Frontal cortex (tissue), 4 donors: ENCODE results near the gene NPTX1. TPM values are rescaled to one million over a fixed set of nuclear protein-coding genes. Genes with fewer than 3 reads are reported as not detected.

Experiments
- DNase-seq, 2 donors: peaks; one replicate each; pipeline ENCODE4 v3.0.0; 2012; ENCODE audit warnings: low spot score in 2 of 2
- FAIRE-seq: peaks from 2 replicates; lab custom pipeline; 2012; peaks lifted over from hg19 to GRCh38; lab: Jason Lieb, UNC
- total RNA-seq: library from RNA; depleted of rRNA; stranded (reverse); fragments of >200 nt; gene quantifications from one replicate; pipeline ENCODE4 v1.2.3, GENCODE V29; 2014
- donor health status: control.
- donor health status: control.
- donor health status: control.

The NPTX1 gene
- total RNA-seq, 1 donor from 2014 or later, result 6.1 TPM

DNA sequence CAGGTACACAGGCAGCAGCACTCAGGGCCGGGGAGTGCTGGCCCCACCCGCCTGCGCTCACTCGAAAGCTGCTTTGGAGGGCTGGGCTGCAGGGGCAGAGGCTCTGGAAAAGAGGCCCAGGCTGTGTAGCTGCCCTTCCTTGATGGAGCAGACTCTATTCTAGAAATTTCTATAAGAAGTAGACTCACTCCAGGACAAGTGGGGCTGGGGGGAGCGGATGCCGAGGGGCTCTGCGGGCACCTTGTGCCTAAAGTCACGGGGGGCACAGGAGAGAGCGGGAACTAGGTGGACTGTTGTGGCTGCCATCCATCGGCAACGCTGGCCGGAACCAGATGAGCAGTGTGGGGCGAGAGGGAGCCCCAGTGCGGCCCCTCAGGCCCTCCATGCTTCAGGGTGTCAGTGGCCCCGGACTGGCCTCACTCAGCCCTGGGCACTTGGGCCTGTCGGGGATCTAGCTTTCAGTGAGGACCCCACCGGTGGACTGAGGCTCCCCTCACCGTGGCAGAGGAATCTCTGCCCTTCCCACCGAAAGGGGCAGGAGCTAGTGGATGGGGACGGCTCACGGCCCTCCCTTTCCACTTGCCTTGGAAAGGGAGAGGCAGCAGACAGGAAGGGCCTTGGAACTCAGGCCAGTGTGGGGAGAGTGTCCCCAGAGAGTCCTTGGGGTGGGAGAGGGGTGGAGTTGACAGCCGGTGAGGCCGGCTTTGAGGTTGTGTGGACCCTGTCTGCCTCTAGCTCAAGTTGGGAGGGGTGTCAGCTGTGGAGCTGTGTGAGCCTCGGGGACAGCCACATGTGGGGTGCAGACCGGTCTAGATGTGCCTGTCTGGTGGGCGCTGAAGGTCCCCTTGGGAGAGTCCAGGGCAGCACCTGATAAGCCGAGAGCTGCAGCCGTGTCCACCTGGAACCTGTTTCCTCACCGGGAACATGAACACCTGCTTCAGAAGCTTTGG is 44.9 kb downstream of the NPTX1 start:
- DNase-seq (no peak), FAIRE-seq (no peak)

DNA sequence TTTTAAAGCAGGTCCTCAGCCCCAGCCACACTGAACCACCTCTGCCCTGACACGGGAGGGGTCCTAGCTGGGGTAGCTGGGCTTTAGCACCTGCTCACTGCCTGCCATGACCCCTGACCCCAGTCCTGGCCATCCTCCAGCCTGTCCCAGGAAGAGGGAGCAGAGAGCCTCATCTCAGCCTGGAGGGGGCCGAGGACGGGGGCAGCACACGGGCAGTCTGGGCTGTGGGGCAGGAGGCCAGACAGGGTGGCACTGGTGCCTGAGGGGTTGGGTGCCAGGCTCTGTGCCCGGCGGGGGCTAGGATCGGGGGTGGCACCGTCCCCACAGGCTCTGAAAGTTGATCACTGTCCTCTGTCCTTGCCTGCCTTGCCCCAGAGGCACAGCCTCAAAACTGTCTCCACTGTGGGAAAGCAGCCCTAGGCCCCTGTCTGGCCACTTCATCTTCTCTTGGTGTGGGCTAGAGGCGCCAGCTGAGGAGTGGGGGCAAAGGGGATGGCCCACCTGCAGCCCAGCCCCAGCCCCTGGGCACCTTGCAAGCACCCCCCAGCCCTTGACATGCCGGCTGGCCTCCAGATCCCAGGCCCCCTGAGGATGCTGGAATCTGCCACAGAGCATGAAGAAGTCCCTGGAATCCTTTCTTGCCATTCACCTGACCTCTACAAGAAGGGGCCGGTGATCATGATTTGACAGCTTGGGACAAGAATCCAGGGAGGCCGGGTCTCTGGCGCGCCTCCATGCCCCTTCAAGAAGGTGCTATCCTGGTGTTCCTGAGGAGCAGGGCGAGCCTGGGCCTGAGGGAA is 45.8 kb downstream of the NPTX1 start:
- FAIRE-seq, result no peak
- DNase-seq, result no peak

DNA sequence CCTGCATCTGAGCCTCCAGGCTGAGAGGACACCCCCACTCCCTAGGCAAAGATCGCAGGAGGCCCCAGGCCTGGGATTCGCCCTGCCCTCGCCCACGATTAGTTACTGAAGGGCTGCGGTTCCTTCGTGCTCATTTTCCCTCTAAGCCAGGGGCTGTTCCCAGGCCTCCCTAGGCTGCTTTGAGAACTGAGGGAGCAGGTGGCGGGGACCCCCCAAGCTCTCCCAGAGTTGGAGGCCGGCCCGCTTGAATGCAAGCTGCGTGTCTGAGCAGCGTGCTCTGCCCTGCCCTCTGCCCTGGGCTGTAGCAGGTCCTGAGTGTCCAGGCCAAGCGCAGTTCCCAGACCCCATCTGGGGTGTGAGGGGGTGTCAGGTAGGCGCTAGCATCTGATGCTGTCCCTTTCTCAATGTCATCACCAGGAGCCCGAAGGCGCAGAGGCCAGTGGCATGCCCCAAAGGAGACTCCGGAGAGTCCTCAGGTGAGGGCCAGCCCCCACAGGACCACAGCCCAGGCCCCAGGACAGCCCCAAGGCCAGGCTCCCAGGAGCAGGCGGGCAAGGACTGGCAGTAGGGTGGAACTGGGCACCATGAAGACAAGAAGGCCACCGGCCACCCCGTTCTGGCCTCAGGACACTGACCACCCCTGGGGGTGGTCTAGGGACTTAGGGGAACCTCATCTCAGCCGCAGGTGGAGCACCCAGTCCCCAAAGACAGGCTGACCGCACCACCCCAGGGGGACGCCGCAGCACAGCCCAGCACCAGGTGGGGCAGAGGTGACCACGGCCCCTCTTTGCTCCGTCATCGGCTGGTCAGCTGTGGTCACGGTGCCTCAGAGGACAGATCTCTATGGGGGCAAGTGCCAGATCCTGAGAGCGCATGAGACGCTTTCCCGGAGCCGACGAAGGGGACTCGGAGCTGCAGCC is 46.8 kb downstream of the NPTX1 start:
- no peak for FAIRE-seq
- no peak for DNase-seq

DNA sequence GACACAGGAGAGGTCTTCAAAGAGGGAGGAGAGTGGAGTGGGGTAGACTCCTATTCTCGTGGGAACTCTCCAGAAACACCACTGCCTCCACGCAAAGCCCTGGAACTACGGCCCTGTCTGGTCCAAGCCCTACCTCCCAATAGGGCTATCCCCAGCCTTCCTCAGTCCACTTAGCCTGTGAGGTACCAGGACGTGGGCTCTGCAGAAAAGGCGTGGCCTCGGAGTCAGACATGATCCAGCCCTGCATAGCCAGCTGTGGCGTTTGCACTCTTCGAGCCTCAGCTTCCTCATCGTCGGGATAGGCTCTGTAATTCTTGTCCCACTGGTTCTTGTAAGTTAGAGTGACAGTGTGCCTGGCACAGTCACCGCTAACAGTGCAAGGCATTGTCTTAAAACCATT is 47.6 kb downstream of the NPTX1 start:
- FAIRE-seq, result no peak
- no peak for DNase-seq

DNA sequence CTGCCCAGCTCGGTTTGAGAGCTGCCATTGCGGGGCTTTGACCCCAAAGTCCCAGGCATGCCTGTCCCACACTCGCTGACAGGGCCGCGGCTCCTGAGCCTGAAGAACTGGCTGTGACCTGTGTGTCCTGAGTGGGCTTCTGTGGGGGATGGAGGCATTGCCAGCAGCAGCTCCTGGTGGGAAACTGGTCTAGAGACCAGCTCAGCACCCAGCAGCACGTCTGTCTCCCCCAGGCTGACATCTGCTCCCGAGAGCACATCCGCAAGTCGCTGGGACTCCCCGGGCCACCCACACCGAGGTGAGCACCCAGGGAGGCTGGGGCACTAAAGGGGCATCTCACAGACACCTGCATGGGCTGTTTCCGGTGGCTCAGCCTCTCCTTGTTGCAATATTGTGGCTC is 48.0 kb downstream of the NPTX1 start:
- DNase-seq, result no peak
- no peak for FAIRE-seq

DNA sequence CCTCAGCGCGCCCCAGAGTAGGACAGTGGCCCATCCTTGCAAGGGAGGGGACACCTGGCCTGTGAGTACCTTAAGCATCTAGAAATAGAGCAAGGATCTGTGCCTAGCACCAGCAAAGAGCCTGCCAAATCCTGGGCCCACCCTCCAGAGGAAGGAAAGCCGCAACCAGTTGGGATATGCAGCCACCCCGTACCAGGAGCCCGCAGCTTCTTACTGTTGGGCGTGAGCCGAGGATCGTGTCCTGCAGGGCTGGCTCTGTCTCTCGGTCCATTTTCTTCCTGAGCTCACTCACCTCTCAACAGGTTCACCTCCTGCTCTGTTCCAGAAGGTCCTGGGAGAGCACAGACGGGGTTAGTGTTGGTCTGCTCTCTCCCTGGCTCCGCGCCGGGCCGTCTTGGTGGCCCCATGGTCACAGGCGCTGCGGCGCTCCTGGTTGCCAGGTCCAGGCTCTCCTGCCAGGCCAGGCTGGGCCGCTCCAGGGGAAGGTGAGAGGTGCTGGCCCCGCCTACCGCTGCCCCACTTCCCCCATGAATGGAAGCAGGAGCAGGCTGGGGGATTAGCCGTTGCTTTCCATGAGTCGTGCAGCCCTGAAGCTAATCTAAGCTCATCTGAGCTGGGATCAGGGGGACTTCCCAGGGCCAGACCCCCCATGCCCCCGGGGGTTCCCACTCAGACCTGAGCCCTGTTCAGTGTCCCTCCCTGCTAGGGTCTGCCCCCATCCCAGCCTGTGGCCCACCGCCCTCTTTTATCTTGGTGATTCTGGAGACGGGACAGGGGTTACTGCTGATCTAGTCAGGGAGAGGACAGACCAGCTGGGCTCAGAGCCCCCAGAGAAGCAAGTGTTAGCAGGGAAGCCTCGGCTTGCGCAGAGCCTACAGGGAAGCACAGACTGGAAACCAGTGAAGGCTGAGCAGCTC is 48.8 kb downstream of the NPTX1 start:
- FAIRE-seq (no peak), DNase-seq (no peak)

DNA sequence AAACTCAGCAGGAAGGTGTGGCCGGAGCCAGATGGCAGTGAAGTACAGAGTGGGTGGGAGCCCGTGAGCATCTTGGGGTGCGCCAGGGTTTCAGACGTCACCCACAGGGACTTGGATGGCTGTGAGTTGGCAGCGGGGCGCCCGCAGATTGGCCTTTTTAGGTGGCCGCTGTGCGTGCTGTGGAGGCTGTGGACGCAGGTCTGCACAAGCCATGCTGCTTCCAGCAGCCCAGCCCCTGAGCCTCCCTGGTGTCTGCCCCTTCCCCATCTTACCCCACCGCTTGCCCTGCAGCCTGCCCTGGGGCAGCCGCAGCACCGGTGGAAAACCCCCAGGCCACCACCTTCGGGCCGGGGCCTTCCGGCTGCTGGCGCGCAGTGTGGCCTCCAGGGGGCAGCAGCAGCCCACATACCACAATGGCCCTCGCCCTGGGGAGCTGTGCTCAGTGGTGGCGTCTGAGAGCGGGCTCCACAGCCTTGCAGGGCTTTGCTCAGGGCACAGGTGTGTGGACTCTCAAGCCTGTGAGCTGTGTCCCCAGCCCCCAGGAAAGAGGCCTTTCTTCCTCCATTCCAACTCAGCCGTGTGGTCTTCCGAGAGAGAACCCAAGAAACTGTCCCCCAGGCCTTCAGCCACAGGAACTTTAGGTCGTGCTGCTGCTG is 49.6 kb downstream of the NPTX1 start:
- no peak for FAIRE-seq

DNA sequence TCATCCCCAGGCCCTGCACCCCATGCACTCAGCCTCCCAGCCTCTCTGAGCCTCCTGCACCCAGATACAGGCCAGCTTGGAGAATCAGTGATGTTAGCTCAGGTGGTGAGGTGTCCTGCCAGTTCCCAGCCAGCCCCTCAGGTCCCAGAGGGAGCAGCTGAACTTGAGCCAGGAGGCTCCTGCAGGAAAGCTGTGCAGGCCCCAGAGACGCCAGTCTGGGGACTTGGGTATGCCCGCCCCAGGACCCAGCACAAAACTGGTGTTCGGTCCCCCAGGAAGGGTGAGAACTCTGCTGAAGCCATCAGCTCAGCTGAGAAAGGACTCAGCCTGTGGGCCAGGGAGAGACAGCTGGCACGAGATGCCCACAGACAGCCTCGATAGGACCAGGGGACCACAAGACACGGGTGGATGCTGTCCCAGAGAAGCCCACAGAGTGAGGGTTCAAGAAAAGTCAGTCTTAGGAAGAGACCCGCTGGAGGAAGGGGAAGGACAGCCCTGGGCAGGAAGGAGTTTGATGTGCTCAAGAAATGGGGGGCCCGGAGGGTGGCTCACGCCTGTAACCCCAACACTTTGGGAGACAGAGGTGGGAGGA is 50.5 kb downstream of the NPTX1 start:
- FAIRE-seq, result no peak
- DNase-seq, result no peak

More for the DNA sequence above, 49.6 kb downstream of the NPTX1 start:
- peak; percentile 86 to 95 for DNase-seq

DNA sequence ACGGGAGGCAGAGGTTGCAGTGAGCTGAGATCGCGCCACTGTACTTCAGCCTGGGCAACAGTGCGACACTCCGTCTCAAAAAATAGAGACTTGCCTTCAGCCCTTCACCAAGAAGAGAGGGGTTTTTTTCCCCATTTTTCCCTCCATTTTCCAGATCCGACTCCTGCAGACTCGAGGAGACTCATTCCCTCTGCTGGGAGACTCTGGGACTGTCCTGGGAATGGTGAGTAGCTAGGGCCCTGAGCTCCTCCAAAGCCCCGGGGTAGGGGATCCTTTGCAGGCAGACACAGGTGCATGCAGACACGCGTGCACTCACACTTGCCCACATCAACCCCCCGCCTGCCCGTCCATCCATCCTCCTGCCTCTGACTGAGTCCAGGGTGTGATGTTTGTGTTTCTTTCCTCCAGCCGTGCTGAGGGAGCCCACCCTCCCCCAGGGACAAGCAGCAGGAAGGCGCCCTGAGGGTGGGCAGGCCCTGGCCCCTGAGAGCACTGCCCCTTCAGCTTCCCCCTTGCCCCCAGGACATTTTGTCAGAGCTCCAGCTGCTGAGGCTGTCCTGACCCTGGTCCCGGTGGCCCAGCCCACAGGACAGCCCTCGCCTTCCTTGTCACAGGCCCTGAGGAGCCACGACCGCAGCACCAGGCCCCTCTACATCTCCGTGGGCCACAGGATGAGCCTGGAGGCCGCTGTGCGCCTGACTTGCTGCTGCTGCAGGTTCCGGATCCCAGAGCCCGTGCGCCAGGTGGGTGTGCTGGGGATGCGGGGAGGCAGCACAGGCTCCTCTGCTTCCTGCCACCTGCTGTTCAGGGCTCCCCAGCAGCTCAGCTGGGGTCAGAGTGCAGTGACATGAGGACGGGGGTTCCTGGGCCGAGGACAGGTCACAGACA is 51.3 kb downstream of the NPTX1 start:
- DNase-seq, result peak in 1 of 2 donors; percentile 24

DNA sequence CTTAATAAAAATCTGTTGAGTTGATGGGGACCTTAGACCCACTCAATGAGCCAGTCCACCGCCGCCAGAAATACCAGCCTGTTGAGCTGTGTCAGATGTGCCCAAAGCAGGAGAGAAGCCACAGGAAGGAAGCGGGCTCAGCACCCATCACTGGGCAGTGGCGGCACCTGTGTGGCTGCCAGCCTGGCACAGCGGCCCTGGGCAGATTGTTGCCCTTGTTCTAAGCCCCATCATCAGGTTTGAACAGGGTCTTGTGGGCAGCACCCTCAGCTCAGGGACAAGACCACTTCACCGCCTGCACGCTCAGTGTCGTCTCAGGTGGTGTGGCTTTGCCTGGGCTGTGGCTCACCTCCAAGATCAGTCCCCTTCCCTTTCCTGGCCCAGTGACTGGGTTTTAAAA is 52.1 kb downstream of the NPTX1 start:
- FAIRE-seq, result no peak
- peak in 1 of 2 donors; percentile 6 for DNase-seq

More for the DNA sequence above, 51.3 kb downstream of the NPTX1 start:
- no peak for FAIRE-seq

DNA sequence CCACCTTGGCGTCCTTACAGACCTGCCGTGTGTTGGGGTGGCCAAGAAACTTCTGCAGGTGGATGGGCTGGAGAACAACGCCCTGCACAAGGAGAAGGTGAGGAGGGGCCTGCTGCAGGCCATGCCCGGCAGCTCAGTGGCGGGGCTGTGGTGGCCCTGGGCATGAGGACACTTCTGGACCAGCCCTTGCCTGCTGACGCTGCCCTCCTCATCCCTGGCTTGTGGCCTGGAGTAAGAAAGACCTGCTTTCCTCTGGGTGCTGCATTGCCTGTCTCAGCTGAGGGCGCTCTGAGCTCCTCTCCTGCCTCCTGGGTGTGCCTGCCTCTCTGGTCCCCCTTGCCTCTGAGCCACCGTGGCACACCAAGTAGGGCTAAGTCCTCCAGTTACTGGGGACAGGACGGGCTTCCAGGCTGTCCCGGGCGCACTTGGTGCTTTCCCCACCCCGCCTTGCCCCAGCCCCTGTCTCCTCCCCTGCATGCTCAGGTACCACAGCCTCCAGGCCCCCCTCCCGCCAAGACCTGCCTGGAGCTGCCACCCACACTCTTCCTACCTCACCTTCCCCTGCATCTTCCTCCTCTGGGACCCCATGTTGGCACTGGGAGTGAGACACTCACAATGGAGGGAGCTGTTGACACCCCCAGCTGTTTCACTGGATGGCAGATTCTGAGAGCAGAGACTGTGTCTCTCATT is 52.7 kb downstream of the NPTX1 start:
- FAIRE-seq (no peak), DNase-seq (peak in 1 of 2 donors; percentile 26)

DNA sequence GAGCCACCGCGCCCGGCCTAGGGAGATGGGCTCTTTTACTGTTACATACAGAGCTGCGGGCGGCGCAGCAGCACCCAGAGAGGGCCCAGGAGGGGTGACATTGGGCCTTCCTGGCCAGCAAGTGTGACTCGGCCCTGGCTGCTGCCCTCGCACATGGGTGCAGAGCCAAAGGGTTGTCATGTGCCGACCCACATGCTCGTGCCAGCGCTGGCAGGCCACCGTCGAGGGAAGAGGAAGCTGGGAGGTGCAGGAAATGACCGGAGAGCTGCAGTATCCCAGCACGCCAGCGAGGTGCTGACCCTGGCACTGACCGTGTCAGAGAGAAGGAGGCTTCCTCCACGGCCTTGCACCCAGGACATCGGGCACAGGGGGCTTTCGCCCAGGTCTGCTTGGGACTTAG is 53.4 kb downstream of the NPTX1 start:
- FAIRE-seq, result no peak
- DNase-seq, result peak in 1 of 2 donors; percentile 16

DNA sequence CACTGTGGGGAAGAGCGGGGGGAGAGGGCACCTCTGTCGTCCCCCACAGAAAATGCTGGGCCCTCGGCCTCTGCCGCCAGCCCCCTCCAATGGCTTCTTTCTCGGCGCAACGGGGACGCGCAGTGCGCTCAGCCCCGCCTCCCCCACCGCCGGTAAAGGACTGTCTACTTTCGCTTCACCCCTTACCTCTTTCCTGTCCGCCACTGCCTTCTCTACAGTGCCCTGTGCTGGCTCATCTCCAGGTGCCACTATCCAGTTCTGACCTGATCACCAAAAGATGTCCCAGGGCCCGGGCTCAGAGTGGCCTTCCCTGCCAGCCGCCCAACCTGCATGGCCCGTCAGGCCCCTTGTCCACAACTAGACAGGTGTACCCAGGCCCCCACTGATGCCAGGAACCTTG is 54.1 kb downstream of the NPTX1 start:
- FAIRE-seq (no peak), DNase-seq (peak in 1 of 2 donors; percentile 10)

DNA sequence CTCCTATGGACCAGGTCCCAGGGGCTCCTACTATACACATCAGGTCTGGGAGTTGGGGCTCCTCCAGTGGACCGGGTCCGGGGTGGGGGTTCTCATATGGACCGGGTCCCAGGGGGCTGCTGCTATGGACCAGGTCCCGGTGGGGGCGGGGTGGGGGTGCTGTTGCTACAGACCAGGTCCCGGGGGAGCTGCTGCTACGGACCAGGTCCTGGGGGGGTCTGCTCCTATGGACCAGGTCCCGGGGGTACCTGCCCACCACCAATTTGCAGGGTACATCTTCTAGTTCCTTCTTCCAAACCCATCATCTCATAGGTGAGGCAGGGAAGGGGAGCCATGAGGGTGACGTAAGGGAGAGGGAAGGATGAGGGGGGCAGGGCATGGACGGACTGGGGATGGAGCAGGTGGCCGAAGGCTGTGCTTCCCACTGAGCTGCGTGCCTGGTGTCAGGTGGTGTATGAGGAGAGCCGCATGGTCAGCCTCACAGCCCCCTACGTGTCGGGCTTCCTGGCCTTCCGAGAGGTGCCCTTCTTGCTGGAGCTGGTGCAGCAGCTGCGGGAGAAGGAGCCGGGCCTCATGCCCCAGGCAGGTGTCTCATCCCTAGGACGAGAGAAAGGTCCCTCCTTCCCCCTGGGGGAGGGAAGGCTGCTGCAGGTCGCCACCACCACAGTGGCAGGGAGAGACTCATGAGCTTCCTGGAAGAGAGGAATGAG is 54.9 kb downstream of the NPTX1 start:
- DNase-seq, result no peak
- FAIRE-seq, result no peak

DNA sequence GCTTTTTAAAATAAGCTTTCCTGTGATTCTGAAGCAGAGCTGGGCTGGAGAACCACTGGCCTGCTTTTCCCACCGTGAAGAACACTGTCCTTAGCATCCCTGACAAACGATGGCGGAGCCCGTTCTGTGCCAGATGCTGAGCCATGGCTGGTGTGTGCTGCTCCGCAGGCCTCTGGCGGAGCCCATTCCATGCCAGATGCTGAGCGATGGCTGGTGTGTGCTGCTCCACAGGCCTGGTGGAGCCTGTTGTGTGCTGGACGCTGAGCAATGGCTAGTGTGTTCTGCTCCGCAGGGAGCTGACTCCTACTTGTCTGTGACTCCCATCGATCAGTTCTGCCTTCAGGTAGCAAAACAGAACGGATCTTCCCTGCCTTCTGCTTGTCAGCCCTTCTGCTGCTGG is 57.2 kb downstream of the NPTX1 start:
- DNase-seq, result peak in 1 of 2 donors; percentile 8
- FAIRE-seq, result no peak

DNA sequence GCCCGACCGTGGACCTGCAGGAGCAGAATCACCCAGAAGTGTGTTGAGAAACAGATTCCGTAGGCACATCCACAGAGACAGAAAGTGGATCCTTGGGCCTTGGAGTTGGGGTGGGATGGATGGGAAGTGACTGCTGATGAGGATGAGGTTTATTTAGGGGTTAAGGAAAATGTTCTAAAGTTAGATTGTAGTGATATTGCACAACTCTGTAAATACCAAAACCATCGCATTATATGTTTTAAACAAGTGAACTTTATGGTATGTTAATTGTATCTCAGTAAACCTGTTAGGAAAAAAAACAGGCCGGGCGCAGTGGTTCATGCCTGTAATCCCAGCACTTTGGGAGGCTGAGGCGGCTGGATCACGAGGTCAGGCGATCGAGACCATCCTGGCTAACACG is 57.8 kb downstream of the NPTX1 start:
- FAIRE-seq, result no peak
- peak in 1 of 2 donors; percentile 1 for DNase-seq
